Endothelial cell of umbilical vein (primary cell): Measurements from ENCODE around the gene KCND2.

Source experiments
- CTCF ChIP-seq, 2 donors: IDR thresholded peaks; 1 replicate in 1 of 2; 2 replicates in 1 of 2; pipeline ENCODE4 v1.5.1; 2011; ENCODE audit warnings: low read length in 2 of 2, mild to moderate bottlenecking in 2 of 2, moderate library complexity in 2 of 2, control low read depth in 1 of 2, inconsistent platforms in 1 of 2, low read depth in 1 of 2; ENCODE audit not compliant: insufficient read depth in 1 of 2; ENCODE audit errors: extremely low read depth in 1 of 2
- EZH2 ChIP-seq: IDR thresholded peaks from 2 replicates; pipeline ENCODE4 v1.6.1; 2012; ENCODE audit warnings: borderline replicate concordance, low read depth, mild to moderate bottlenecking, moderate library complexity, low read length, inconsistent platforms; ENCODE audit not compliant: severe bottlenecking
- FOS ChIP-seq: IDR thresholded peaks from 2 replicates; pipeline ENCODE4 v1.6.1; 2011; ENCODE audit warnings: mild to moderate bottlenecking, low read length, moderate library complexity, borderline replicate concordance; ENCODE audit not compliant: insufficient read depth
- GATA2 ChIP-seq: IDR thresholded peaks from 2 replicates; pipeline ENCODE4 v1.7.0; 2011; ENCODE audit warnings: low read depth, mild to moderate bottlenecking, moderate library complexity, mixed read lengths, low read length; ENCODE audit not compliant: insufficient read length, insufficient read depth
- JUN ChIP-seq: IDR thresholded peaks from 2 replicates; pipeline ENCODE4 v1.6.1; 2011; ENCODE audit warnings: borderline replicate concordance, low read depth; ENCODE audit not compliant: insufficient read length, insufficient read depth
- MAX ChIP-seq: IDR thresholded peaks from 2 replicates; pipeline ENCODE4 v1.6.1; 2011; ENCODE audit not compliant: insufficient read depth, insufficient read length
- MYC ChIP-seq: IDR thresholded peaks from one replicate; pipeline ENCODE4 v1.6.1; 2011; ENCODE audit warnings: mild to moderate bottlenecking, low read depth, low read length
- POLR2A ChIP-seq: IDR thresholded peaks from 2 replicates; pipeline ENCODE4 v1.6.1; 2012; ENCODE audit warnings: low read depth, mild to moderate bottlenecking, control low read depth, low read length
- POLR2AphosphoS5 ChIP-seq: IDR thresholded peaks from 2 replicates; pipeline ENCODE4 v1.6.1; 2012; ENCODE audit warnings: low read depth, mild to moderate bottlenecking, control low read depth, low read length, moderate library complexity; ENCODE audit not compliant: insufficient read depth

- TF ChIP-seq POLR2A (no peak), EZH2 (no peak), MAX (no peak), CTCF (IDR thresholded peaks at IDR 0.05; ENCODE audit: extremely low read depth in 1 of 2, insufficient read depth in 1 of 2, low read depth in 1 of 2, low read length in 2 of 2) (no peak), POLR2AphosphoS5 (no peak), MYC (no peak), JUN (no peak), GATA2 (no peak), FOS (no peak)
Observed at GRCh38 chr7:120274899-120275298, 1.9 kb downstream of the KCND2 start.
